NT2/D1 (cell line): ENCODE measurements around the gene TOM1L2.

Experiments
- DNase-seq: peaks from one replicate; pipeline ENCODE4 v3.0.0-alpha.2; 2011; ENCODE audit warnings: low read depth, low spot score
- H3K27me3 ChIP-seq: 2 replicates; pipeline ENCODE4 v1.6.0; 2011; ENCODE audit warnings: mild to moderate bottlenecking; ENCODE audit not compliant: insufficient read length, insufficient read depth
- H3K36me3 ChIP-seq: 2 replicates; pipeline ENCODE4 v1.6.1; 2011; ENCODE audit warnings: mild to moderate bottlenecking, low read length, mixed read lengths; ENCODE audit not compliant: insufficient read depth, insufficient read length
- H3K4me1 ChIP-seq: 2 replicates; pipeline ENCODE4 v1.5.1; 2011; ENCODE audit not compliant: insufficient read depth, insufficient read length
- H3K4me3 ChIP-seq: 2 replicates; pipeline ENCODE4 v1.5.1; 2011; ENCODE audit warnings: low read depth; ENCODE audit not compliant: insufficient read length
- H3K9ac ChIP-seq: 2 replicates; pipeline ENCODE4 v1.6.0; 2011; ENCODE audit warnings: low read depth; ENCODE audit not compliant: insufficient read length
- H3K9me3 ChIP-seq: 2 replicates; pipeline ENCODE4 v1.5.1; 2011; ENCODE audit warnings: mild to moderate bottlenecking, low read length; ENCODE audit not compliant: insufficient read depth
- SUZ12 ChIP-seq: IDR thresholded peaks from 2 replicates; pipeline ENCODE4 v1.6.1; 2011; ENCODE audit not compliant: insufficient read length, insufficient read depth; ENCODE audit errors: extremely low read depth
- YY1 ChIP-seq: IDR thresholded peaks from 2 replicates; pipeline ENCODE4 v1.6.1; 2011; ENCODE audit not compliant: insufficient read length, insufficient read depth
- ZNF274 ChIP-seq: IDR thresholded peaks from 2 replicates; pipeline ENCODE4 v1.6.1; 2011; ENCODE audit warnings: mild to moderate bottlenecking, low read depth, low read length

TOM1L2 gene

DNA sequence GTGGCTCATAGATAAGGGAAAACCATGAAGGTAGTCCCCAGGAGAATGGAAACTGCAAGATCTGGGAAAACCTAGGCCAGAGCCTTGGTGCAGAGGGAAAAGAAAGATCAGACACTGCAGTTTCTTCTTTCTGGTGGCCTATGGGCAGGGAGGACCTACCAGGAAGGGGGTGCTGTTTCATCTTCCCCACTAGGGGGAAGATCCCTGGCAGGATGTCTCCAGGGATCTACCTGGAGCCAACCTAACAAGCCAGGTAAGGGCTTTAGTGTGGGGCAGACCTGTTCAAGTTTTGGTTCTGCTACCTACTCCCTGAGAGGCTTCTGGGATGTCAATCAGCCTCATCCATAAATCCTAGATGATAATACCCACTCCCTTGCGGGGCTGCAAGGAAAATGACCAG is 21.4 kb downstream of the TOM1L2 start:
- Histone ChIP-seq H3K4me1 (peaks cover 2% of the 10 kb centered on the region), H3K36me3 (no peaks in the 10 kb centered on the region), H3K9ac (no peak overlapping the region), H3K9me3 (no peaks in the 10 kb centered on the region), H3K4me3 (no peak overlapping the region), H3K27me3 (no peaks in the 10 kb centered on the region)
- no peak for DNase-seq
- no peak for TF ChIP-seq ZNF274
- TF ChIP-seq YY1 = no peak
- no peak for TF ChIP-seq SUZ12

DNA sequence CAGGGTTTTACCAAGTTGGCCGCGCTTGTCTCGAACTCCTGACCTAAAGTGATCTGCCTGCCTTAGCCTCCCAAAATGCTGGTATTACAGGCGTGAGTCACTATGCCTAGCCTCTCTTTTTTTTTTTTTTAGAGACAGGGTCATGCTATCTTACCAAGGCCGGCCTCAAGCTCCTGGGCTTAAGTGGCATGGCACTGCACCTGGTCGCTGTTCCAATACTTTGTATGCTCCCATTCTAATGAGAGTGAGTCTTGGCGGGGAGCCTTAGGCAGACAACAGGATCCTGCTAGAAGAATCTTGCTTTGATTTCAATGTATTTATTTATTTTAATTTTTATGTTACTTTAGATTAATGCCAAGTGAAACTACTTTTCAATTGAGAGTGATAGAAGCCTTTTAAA is 21.9 kb downstream of the TOM1L2 start:
- no peaks in the 10 kb centered on the region for H3K9me3 ChIP-seq
- no peak for DNase-seq
- H3K27me3 ChIP-seq = no peaks in the 10 kb centered on the region
- TF ChIP-seq YY1 (no peak), SUZ12 (no peak), ZNF274 (no peak)
- H3K9ac ChIP-seq = no peak overlapping the region
- no peak overlapping the region for H3K4me3 ChIP-seq
- peaks cover 2% of the 10 kb centered on the region for H3K4me1 ChIP-seq
- H3K36me3 ChIP-seq = no peaks in the 10 kb centered on the region

DNA sequence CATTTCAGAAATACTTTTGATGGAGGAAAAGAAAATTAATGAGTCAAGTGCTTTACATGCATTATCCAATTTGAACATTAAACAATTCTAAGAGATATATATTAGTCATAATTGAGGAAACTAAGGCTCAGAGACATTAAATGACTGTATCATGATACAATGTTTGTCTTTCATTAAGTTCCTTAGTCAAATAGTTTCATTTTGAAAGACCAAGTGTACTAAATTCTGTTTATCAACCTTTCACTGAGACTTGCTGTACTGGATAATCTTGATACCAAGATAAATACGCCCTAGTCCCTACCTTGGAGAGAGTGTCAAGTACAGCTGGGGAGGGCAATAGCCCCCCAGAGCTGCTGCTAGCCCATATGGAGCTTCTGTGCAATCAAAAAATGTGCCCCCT is 24.2 kb downstream of the TOM1L2 start:
- peaks cover 2% of the 10 kb centered on the region for H3K4me1 ChIP-seq

GRCh38 chr17:17947309-17947708 is 24.9 kb downstream of the TOM1L2 start:
- Histone ChIP-seq H3K9me3 (no peaks in the 10 kb centered on the region), H3K4me3 (no peak overlapping the region), H3K36me3 (no peaks in the 10 kb centered on the region), H3K27me3 (no peaks in the 10 kb centered on the region), H3K4me1 (peaks cover 2% of the 10 kb centered on the region), H3K9ac (no peak overlapping the region)
- no peak for DNase-seq
- TF ChIP-seq SUZ12 (no peak), YY1 (no peak), ZNF274 (no peak)

More for the DNA sequence above, 24.2 kb downstream of the TOM1L2 start:
- Histone ChIP-seq H3K9ac (no peak overlapping the region), H3K9me3 (no peaks in the 10 kb centered on the region), H3K36me3 (no peaks in the 10 kb centered on the region), H3K27me3 (no peaks in the 10 kb centered on the region), H3K4me3 (no peak overlapping the region)
- no peak for TF ChIP-seq ZNF274
- TF ChIP-seq SUZ12 = no peak
- TF ChIP-seq YY1 = no peak
- DNase-seq = no peak

DNA sequence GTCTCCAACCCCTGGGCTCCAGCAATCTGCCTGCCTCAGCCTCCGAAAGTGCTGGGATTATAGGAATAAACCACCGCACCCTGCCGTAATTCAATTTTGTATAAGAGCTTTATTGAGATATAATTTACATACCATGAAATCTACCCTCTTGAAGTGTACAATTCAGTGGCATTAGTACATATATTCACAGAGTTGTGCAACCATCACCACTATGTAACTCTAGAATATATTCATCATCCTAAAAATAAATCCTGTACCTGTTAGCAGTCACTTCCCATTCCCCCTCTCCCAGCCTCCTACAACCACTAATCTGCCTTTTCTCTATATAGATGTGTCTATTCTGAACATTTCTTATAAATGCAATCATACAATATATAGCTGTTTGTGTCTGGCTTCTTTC is 26.1 kb downstream of the TOM1L2 start:
- no peak overlapping the region for H3K9ac ChIP-seq
- no peaks in the 10 kb centered on the region for H3K4me1 ChIP-seq
- DNase-seq = no peak
- H3K9me3 ChIP-seq = no peaks in the 10 kb centered on the region
- TF ChIP-seq ZNF274 (no peak), SUZ12 (no peak), YY1 (no peak)
- no peaks in the 10 kb centered on the region for H3K36me3 ChIP-seq
- H3K27me3 ChIP-seq = no peaks in the 10 kb centered on the region
- H3K4me3 ChIP-seq = no peak overlapping the region

DNA sequence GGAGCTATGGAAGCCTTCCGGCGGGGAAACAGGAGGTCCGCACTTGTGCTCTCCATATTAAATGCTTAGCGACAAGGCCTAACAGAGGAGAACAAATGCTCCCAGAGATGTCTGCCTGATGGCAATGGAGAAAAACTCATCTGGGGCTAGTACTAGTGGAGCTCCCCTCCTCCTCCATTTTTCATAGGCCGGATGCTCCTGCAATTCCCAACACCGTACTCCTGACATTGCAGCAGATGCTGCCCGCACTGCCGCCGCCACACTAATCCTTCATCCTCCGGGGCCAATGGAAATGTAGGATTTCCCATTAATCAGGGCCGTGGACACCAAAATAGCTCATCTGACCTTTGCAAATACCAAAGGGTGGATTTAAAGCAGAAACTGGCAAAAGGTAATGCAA is 27.5 kb downstream of the TOM1L2 start:
- H3K27me3 ChIP-seq = no peaks in the 10 kb centered on the region
- TF ChIP-seq SUZ12 = no peak
- TF ChIP-seq YY1 = no peak
- no peak for TF ChIP-seq ZNF274
- no peaks in the 10 kb centered on the region for H3K36me3 ChIP-seq
- no peak for DNase-seq
- H3K4me3 ChIP-seq = no peak overlapping the region
- H3K4me1 ChIP-seq = no peaks in the 10 kb centered on the region
- no peaks in the 10 kb centered on the region for H3K9me3 ChIP-seq
- H3K9ac ChIP-seq = no peak overlapping the region

DNA sequence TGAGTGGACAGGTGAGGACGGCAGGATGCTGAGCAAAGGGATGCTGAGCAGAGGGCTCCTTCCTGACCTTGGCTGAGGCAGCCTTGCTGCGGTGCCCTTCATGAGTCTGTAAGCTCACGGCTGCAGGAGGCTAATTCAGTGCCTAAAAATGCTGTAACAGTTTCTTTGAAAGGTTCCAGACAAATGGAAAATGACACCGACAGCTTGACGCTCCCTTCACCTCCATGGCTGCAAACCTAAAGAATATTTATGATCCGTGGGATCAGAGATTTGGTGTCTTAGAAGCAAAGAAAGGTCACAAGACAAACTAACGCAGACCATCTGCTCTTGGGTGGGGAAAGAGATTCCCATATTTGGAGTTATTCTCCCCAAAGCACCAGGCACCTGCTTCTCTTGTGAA is 28.0 kb downstream of the TOM1L2 start:
- H3K9ac ChIP-seq = no peak overlapping the region
- no peaks in the 10 kb centered on the region for H3K27me3 ChIP-seq
- no peak overlapping the region for H3K4me3 ChIP-seq
- no peak for DNase-seq
- no peaks in the 10 kb centered on the region for H3K9me3 ChIP-seq
- TF ChIP-seq ZNF274 = no peak
- no peak for TF ChIP-seq YY1
- TF ChIP-seq SUZ12 = no peak
- H3K36me3 ChIP-seq = no peaks in the 10 kb centered on the region
- no peaks in the 10 kb centered on the region for H3K4me1 ChIP-seq
